ENCODE results near the gene VKORC1. TPM values are rescaled to one million over a fixed set of nuclear protein-coding genes. Genes with fewer than 3 reads are reported as not detected.
A peak's percentile ranks its signal among the peaks of the same experiment; 100 is the strongest.

Gene VKORC1
- total RNA-seq, 1 experiment from 2014 or later = 105 TPM

DNA sequence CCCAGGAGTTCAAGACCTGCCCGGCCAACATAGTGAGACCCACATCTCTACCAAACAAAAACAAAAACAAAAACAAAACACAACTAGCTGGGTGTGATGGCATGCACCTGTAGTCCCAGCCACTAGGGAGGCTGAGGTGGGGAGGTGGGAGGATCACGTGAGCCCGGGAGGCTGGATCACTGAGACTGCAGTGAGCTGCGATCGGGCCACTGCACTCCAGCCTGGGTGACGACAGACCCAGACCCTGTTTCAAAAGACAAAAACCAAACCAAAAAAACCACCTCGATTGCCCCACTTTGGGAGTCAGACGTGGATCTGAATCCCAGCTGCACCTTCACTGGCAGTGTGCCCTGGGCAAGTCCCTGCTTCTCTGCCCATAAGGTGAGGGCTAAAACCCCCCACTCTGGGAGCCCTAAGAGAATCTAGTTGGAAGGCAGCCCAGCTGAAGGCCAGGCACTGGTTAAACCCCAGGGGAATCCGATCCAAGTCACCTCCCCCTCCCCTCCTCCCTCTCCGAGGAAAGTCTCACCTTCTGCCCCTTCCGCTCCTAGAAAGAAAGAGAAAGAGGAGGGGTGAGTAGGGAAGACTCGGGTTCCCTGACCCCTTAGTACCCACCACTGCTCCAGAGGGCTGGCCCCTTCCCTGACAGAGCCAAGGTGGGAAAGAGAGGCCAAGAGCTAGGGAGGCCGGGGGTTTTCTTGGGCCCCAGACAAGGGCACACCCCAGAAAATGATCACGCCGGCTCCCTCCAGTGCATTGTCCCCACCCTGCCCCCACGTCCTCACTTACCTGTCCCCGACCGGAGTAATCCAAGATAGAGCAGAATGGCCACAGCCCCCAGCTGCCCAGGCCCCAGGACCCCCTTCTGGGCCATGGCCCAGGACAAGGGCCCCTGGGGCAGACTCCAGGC lies 40.3 kb upstream of the VKORC1 start:
- DNase-seq = peak; percentile 14
- Histone ChIP-seq H3K9me3 (ENCODE audit: low read length) (no peaks in the 10 kb centered on the region), H3K9me2 (replicated peaks; ENCODE audit: low read length) (no peaks in the 10 kb centered on the region), H2AFZ (ENCODE audit: low read length) (no peak overlapping the region), H3K9ac (ENCODE audit: low read length) (peak overlapping the region; percentile 23; the same call in 1 of the 2 replicates), H3F3A (ENCODE audit: low read length, unreplicated experiment) (no peaks in the 10 kb centered on the region), H3K79me2 (ENCODE audit: low read length) (no peaks in the 10 kb centered on the region), H4K20me1 (ENCODE audit: low read length) (no peaks in the 10 kb centered on the region), H3K4me3 (ENCODE audit: low read length) (peak overlapping the region; percentile 62), H3K4me1 (ENCODE audit: insufficient read depth, low read length) (peaks cover 37% of the 10 kb centered on the region), H3K27ac (ENCODE audit: low read length) (no peak overlapping the region), H3K4me2 (ENCODE audit: low read length) (peak overlapping the region; percentile 72), H3K27me3 (ENCODE audit: low read length) (no peaks in the 10 kb centered on the region), H3K36me3 (ENCODE audit: low read depth, low read length) (no peaks in the 10 kb centered on the region; the same call in 1 of the 2 replicates)
- no peak for ATAC-seq
- POLR2A ChIA-PET (ENCODE audit: unreplicated experiment) = interaction anchor here (1.2 kb wide), 1 partner anchor 17 kb away, joined by 3 read pairs; no protein-coding TSS in a partner anchor
- intact Hi-C loops (cut with micrococcal nuclease) = no loop called here
- CTCF ChIA-PET = no interaction called here
- TF ChIP-seq, protein P1, sequence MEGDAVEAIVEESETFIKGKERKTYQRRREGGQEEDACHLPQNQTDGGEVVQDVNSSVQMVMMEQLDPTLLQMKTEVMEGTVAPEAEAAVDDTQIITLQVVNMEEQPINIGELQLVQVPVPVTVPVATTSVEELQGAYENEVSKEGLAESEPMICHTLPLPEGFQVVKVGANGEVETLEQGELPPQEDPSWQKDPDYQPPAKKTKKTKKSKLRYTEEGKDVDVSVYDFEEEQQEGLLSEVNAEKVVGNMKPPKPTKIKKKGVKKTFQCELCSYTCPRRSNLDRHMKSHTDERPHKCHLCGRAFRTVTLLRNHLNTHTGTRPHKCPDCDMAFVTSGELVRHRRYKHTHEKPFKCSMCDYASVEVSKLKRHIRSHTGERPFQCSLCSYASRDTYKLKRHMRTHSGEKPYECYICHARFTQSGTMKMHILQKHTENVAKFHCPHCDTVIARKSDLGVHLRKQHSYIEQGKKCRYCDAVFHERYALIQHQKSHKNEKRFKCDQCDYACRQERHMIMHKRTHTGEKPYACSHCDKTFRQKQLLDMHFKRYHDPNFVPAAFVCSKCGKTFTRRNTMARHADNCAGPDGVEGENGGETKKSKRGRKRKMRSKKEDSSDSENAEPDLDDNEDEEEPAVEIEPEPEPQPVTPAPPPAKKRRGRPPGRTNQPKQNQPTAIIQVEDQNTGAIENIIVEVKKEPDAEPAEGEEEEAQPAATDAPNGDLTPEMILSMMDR (conservative IDR thresholded peaks at IDR 0.05; ENCODE audit: low read depth, low read length) = no peak
- no peak for TF ChIP-seq EZH2 (IDR thresholded peaks at IDR 0.05; ENCODE audit: low read length, unreplicated experiment)
- TF ChIP-seq EZH2phosphoT487 (IDR thresholded peaks at IDR 0.05; ENCODE audit: borderline replicate concordance, low read length) = no peak
- BruUV-seq (replicated peaks) = TSS peak; percentile 58

DNA sequence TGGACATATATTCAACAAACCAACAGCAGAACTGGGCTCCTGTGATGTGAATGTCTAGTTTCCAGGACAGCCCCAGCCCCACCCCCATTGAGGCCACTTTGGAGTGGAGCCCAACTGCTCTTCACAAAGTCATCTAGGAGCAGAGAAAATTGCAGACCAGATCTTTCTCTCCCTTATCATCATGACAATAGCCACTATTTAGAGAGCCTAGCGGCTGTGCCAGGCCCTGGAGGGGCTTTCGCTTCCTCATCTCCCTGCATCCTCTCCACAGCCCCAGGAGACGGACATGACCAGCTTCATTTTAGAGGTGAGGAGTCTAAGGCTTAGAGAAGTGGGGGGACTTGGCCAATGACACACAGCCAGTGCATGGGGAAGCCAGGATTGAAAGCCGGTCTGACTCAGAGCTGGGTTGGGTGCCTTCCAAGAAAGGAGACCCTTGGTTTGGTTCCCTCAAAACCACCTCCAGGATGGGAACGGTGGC lies 39.5 kb upstream of the VKORC1 start:
- no peak overlapping the region for H3K9ac ChIP-seq (ENCODE audit: low read length)
- H3K27me3 ChIP-seq (ENCODE audit: low read length) = no peaks in the 10 kb centered on the region
- no peak for DNase-seq
- H3K36me3 ChIP-seq (ENCODE audit: low read depth, low read length) = no peaks in the 10 kb centered on the region; the same call in 1 of the 2 replicates
- no peaks in the 10 kb centered on the region for H3K9me2 ChIP-seq (replicated peaks; ENCODE audit: low read length)
- no peak overlapping the region for H3K27ac ChIP-seq (ENCODE audit: low read length)
- CTCF ChIA-PET = no interaction called here
- peak overlapping the region; percentile 72 for H3K4me2 ChIP-seq (ENCODE audit: low read length)
- intact Hi-C loops (cut with micrococcal nuclease) = no loop called here
- H3F3A ChIP-seq (ENCODE audit: low read length, unreplicated experiment) = no peaks in the 10 kb centered on the region
- H4K20me1 ChIP-seq (ENCODE audit: low read length) = no peaks in the 10 kb centered on the region
- no peaks in the 10 kb centered on the region for H3K9me3 ChIP-seq (ENCODE audit: low read length)
- H3K4me3 ChIP-seq (ENCODE audit: low read length) = no peak overlapping the region
- H2AFZ ChIP-seq (ENCODE audit: low read length) = no peak overlapping the region
- TF ChIP-seq, protein P1 (conservative IDR thresholded peaks at IDR 0.05; ENCODE audit: low read depth, low read length) = no peak
- TF ChIP-seq EZH2phosphoT487 (IDR thresholded peaks at IDR 0.05; ENCODE audit: borderline replicate concordance, low read length) = no peak
- no peak for TF ChIP-seq EZH2 (IDR thresholded peaks at IDR 0.05; ENCODE audit: low read length, unreplicated experiment)
- ATAC-seq = no peak
- POLR2A ChIA-PET (ENCODE audit: unreplicated experiment) = no interaction called here
- BruUV-seq (replicated peaks) = no TSS peak
- H3K4me1 ChIP-seq (ENCODE audit: insufficient read depth, low read length) = peaks cover 37% of the 10 kb centered on the region
- no peaks in the 10 kb centered on the region for H3K79me2 ChIP-seq (ENCODE audit: low read length)

DNA sequence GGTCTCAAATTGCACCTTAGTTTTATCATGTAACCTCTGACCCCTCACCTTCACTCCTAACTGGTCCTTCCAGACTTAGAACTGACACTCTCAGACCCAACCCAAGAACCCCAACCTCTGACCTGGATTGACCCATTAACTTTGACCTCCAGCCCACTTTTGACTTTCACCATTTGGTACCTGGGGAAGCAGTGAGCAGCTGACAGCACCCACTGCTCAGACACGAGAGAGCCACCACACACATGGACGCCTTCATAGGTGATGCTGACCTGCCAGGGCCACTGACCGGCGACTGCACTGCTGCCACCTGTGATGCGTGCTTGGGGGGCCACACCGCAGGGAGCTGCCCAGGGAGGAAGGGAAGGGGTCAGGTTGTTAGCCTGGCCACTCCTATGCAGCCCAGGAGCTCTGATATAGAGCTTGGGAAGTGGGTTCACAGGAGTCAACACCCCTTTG lies 38.5 kb upstream of the VKORC1 start:
- ChIA-PET CTCF (no interaction called here), POLR2A (ENCODE audit: unreplicated experiment) (no interaction called here)
- Histone ChIP-seq H3F3A (ENCODE audit: low read length, unreplicated experiment) (no peaks in the 10 kb centered on the region), H3K27me3 (ENCODE audit: low read length) (no peaks in the 10 kb centered on the region), H3K36me3 (ENCODE audit: low read depth, low read length) (no peaks in the 10 kb centered on the region; the same call in 1 of the 2 replicates), H3K79me2 (ENCODE audit: low read length) (no peaks in the 10 kb centered on the region), H3K4me2 (ENCODE audit: low read length) (no peak overlapping the region), H3K9me2 (replicated peaks; ENCODE audit: low read length) (no peaks in the 10 kb centered on the region), H2AFZ (ENCODE audit: low read length) (no peak overlapping the region), H3K4me1 (ENCODE audit: insufficient read depth, low read length) (peaks cover 34% of the 10 kb centered on the region), H3K9ac (ENCODE audit: low read length) (no peak overlapping the region), H3K9me3 (ENCODE audit: low read length) (no peaks in the 10 kb centered on the region), H3K4me3 (ENCODE audit: low read length) (no peak overlapping the region), H4K20me1 (ENCODE audit: low read length) (no peaks in the 10 kb centered on the region), H3K27ac (ENCODE audit: low read length) (no peak overlapping the region)
- intact Hi-C loops (cut with micrococcal nuclease) = no loop called here
- ATAC-seq = no peak
- BruUV-seq (replicated peaks) = no TSS peak
- DNase-seq = no peak
- TF ChIP-seq EZH2 (IDR thresholded peaks at IDR 0.05; ENCODE audit: low read length, unreplicated experiment) (no peak), EZH2phosphoT487 (IDR thresholded peaks at IDR 0.05; ENCODE audit: borderline replicate concordance, low read length) (no peak)
- TF ChIP-seq, protein P1 (conservative IDR thresholded peaks at IDR 0.05; ENCODE audit: low read depth, low read length) = no peak

All from PC-3 (cell line).